ENCODE data around the gene CPXM1.
A peak's percentile ranks its signal among the peaks of the same experiment; 100 is the strongest.
"Not testable (repeated sequence)": the region's sequence is repeated elsewhere in the genome, so short reads cannot be mapped to it uniquely, and the experiment has no call there.

CPXM1 gene

GRCh38 chr20:2820896-2821869, 20.8 kb upstream of the CPXM1 start:
- DNase-seq (ENCODE audit: low spot score) = no peak

- DNase-seq (ENCODE audit: low spot score) = no peak
These were observed 19.9 kb upstream of the CPXM1 start for GRCh38 chr20:2820084-2820895.

GRCh38 chr20:2817891-2818595, 17.6 kb upstream of the CPXM1 start:
- no peak for DNase-seq (ENCODE audit: low spot score)

GRCh38 chr20:2817341-2817726, 16.9 kb upstream of the CPXM1 start:
- DNase-seq (ENCODE audit: low spot score) = no peak

- DNase-seq (ENCODE audit: low spot score) = no peak
These were observed 16.3 kb upstream of the CPXM1 start for GRCh38 chr20:2816583-2817340.

GRCh38 chr20:2816030-2816582, 15.7 kb upstream of the CPXM1 start, which contains the start of gene TMEM239:
TMEM239 (plus strand) TSS chr20:2816364; CDS start chr20:2816555, 191 bp downstream.
- no peak for DNase-seq (ENCODE audit: low spot score)

- DNase-seq (ENCODE audit: low spot score) = no peak
These were observed 14.9 kb upstream of the CPXM1 start for GRCh38 chr20:2815242-2815900.

GRCh38 chr20:2814587-2815051, 14.2 kb upstream of the CPXM1 start, which contains the start of gene C20orf141:
C20orf141 (plus strand) TSS chr20:2814987; CDS start chr20:2815185, 198 bp downstream.
- DNase-seq (ENCODE audit: low spot score) = peak; percentile 98

- DNase-seq (ENCODE audit: low spot score) = no peak
These were observed 13.6 kb upstream of the CPXM1 start for GRCh38 chr20:2814076-2814475.

- DNase-seq (ENCODE audit: low spot score) = no peak
These were observed 11.8 kb upstream of the CPXM1 start for GRCh38 chr20:2812189-2812588.

GRCh38 chr20:2809690-2810089, 9.3 kb upstream of the CPXM1 start:
- no peak for DNase-seq (ENCODE audit: low spot score)

GRCh38 chr20:2807929-2808328, 7.5 kb upstream of the CPXM1 start:
- not testable (repeated sequence) for DNase-seq (ENCODE audit: low spot score)

GRCh38 chr20:2807019-2807418, 6.6 kb upstream of the CPXM1 start:
- DNase-seq (ENCODE audit: low spot score) = no peak

- no peak for DNase-seq (ENCODE audit: low spot score)
These were observed 5.9 kb upstream of the CPXM1 start for GRCh38 chr20:2806351-2806701.

- no peak for DNase-seq (ENCODE audit: low spot score)
These were observed 5.4 kb upstream of the CPXM1 start for GRCh38 chr20:2805689-2806350.

- peak; percentile 35 for DNase-seq (ENCODE audit: low spot score)
These were observed 4.6 kb upstream of the CPXM1 start for GRCh38 chr20:2804852-2805688.

GRCh38 chr20:2804041-2804828, 3.8 kb upstream of the CPXM1 start:
- DNase-seq (ENCODE audit: low spot score) = no peak

GRCh38 chr20:2801286-2801728, 880 bp upstream of the CPXM1 start:
- no peak for DNase-seq (ENCODE audit: low spot score)

Measured in AG08395 (cell line).